Right renal cortex interstitium (tissue), 3 donors: ENCODE measurements around the gene MAP2. TPM values are rescaled to one million over a fixed set of nuclear protein-coding genes. Genes with fewer than 3 reads are reported as not detected.
"Not testable (repeated sequence)": the region's sequence is repeated elsewhere in the genome, so short reads cannot be mapped to it uniquely, and the experiment has no call there.

ENCODE experiments used
- DNase-seq, 3 donors: peaks; one replicate each; pipeline ENCODE4 v3.0.0-alpha.2; 2013; ENCODE audit warnings: low read depth in 3 of 3, low spot score in 2 of 3
- polyA plus RNA-seq, 3 donors: library from polyadenylated mRNA; unstranded; fragments of 120-200 nt; gene quantifications; one replicate each; pipeline ENCODE4 v1.2.1, GENCODE V29; 2013; ENCODE audit not compliant: insufficient read length in 3 of 3

MAP2 gene
- polyA plus RNA-seq, 3 donors: 27.4 to 30.5 (median 28.6) TPM

- DNase-seq: peak; percentile 29 to 47 (median 45)
Measured at GRCh38 chr2:209579230-209579749, 155.4 kb downstream of the MAP2 start.

GRCh38 chr2:209581040-209581439 is 157.2 kb downstream of the MAP2 start:
- DNase-seq: no peak

GRCh38 chr2:209582281-209582680 is 158.4 kb downstream of the MAP2 start:
- no peak for DNase-seq

- no peak for DNase-seq
Measured at GRCh38 chr2:209584472-209584871, 160.6 kb downstream of the MAP2 start.

- DNase-seq: no peak
Measured at GRCh38 chr2:209584915-209585314, 161.1 kb downstream of the MAP2 start.

- DNase-seq: no peak
Measured at GRCh38 chr2:209591021-209591420, 167.2 kb downstream of the MAP2 start.

- DNase-seq: no peak
Measured at GRCh38 chr2:209592106-209592505, 168.3 kb downstream of the MAP2 start.

GRCh38 chr2:209593930-209594329 is 170.1 kb downstream of the MAP2 start:
- no peak for DNase-seq

- DNase-seq: no peak
Measured at GRCh38 chr2:209596262-209596661, 172.4 kb downstream of the MAP2 start.

GRCh38 chr2:209598227-209598626 is 174.4 kb downstream of the MAP2 start:
- not testable (repeated sequence) for DNase-seq

- DNase-seq: no peak
Measured at GRCh38 chr2:209600341-209601171, 176.7 kb downstream of the MAP2 start.

- no peak for DNase-seq
Measured at GRCh38 chr2:209601497-209601896, 177.7 kb downstream of the MAP2 start.

GRCh38 chr2:209602259-209602658 is 178.4 kb downstream of the MAP2 start:
- no peak for DNase-seq

- no peak for DNase-seq
Measured at GRCh38 chr2:209609531-209609930, 185.7 kb downstream of the MAP2 start.

- no peak for DNase-seq
Measured at GRCh38 chr2:209610631-209611030, 186.8 kb downstream of the MAP2 start.

GRCh38 chr2:209613649-209614305 is 189.9 kb downstream of the MAP2 start:
- DNase-seq: no peak

- DNase-seq: no peak
Measured at GRCh38 chr2:209614690-209615369, 191.0 kb downstream of the MAP2 start.

- no peak for DNase-seq
Measured at GRCh38 chr2:209619782-209620181, 195.9 kb downstream of the MAP2 start.

- DNase-seq: no peak
Measured at GRCh38 chr2:209624192-209624938, 200.5 kb downstream of the MAP2 start.

GRCh38 chr2:209629597-209629996 is 205.8 kb downstream of the MAP2 start:
- DNase-seq: no peak

GRCh38 chr2:209633911-209634310 is 210.1 kb downstream of the MAP2 start:
- DNase-seq: no peak
